ENCODE data around the gene CDON.
A peak's percentile ranks its signal among the peaks of the same experiment; 100 is the strongest.

The CDON gene

DNA sequence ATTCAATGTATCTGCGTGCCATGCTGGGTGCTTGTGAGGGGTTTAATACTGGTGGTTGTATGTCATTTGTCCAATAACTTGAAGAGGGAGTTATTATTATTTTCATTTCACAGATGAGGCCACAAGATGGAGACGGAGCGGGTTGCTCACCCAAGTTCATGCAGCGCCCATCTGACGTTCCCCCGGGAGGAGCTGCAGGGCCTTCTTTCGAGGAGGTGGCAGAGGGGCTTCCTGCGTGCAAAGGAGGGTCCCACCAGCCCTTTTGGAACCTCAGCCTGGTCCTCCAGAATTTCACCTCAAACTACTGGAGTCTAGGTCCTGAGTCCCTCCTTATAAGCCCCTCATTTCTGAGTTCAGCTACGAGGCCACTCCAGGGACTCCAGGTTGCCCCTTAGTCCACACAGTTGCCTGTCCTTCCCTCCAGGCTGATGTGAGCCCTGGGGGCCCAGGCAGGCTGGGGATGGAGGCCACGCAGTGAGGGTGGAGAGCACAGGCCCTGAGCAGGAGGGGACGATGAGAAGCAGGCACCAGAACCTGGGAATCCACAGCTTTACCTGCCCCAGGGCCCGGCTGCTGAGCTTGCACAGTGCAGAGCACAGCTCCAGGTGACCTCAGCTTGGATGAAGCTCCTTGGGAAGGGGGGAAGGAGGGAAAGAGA is 119.8 kb downstream of the CDON start:
- no peak for DNase-seq

DNA sequence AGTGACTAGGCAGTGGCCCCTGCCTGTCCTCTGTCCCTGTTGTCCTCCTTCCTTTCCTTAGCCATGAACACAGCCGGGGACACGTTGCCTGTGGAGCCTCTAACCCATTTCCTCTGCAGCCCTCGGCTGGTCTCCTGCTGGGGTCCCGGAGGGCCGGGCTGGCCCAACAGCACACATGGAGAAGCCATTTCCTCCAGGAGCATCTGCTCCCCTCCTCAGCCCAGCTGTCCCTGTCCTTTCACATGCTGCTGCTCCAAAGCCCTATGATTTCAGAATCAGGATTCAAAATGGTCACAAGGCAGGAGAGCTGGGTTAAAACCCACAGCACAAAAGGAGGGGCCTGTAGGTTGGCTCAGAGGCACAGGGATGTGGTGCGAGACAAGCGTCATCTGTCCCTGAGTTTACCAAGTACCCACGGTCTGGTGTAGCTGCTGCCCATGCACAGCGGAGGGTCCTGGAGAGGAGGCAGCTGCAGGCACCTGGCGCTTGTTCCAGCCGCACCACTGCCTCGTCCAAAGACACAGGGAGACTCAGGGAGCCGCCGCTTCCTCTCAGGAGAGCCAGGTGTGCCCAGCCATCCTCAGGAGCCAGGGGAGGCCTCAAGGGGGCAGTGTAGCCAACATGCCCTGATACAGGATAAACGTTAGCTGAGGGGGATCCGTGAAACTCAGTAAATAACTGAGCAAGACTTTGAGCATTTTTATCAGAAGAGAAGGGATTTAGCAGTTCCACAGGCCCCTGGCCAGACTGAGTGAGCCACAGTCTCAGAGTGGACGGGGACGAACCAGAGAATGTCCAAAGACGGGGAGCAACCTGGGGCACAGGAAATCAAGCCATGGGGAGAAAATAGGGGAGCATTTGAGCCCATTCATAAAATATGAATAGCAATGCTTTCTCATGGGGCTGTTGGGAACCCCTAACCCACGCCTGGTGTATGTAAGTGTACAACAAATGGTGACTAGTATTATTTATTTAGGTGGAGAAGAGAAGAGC is 120.8 kb downstream of the CDON start:
- DNase-seq = no peak

DNA sequence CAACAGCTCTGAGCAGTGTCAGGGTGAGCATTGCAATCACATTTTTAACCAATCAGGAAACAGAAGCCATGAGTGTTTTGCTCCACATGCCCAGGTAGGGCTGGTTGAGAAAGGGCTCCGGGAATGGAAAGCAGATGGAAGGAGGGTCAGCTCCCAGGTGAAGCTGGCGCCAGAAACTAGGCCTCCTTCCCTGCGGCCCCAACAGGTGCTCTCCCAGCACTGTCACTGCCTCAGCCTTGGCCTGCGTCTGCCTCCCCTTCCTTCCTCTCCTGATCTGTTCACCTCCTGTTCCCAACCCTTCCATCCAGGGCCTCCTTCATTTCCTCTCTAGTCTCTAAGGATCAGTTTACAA is 121.4 kb downstream of the CDON start:
- DNase-seq = no peak

DNA sequence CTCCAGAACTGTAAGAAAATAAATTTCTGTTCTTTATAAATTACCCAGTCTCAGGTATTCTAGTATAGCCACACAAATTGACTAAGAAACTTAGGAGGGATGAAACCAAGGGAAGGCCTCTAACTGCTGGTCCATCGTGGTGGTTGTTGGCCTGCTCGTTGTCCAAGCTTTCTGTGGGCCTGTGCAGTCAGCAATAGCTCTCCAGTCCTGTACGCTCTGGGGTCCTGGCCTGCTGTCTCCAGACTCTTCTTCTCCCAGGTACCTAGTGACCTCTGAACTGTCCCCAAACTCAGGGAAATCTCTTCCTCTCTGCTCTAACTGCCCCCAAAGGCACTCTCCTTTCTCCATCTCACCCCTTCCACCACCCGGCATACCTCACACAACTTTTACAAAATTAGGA is 122.5 kb downstream of the CDON start:
- DNase-seq = no peak

DNA sequence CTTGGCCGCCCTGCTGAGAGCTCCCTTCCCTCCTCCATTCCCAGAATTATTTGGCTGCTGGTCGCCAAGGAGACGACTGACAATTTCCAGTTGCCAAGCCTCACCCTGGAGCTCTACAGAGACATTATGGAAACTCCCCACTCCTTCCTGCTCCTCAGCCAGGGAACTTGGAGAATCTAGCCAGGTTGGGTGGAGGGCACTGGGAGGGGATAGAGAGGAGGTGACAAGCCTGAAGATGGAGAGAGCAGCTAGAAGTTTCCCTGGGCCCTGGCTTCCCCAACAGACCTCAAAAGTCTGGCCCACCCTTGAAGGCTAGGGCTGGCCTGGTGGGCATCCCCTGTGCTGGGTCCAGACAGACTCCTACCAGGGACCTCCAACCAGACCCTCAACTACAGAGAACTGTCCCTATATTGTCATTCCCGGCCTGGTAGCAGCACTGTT is 123.6 kb downstream of the CDON start:
- DNase-seq = no peak

DNA sequence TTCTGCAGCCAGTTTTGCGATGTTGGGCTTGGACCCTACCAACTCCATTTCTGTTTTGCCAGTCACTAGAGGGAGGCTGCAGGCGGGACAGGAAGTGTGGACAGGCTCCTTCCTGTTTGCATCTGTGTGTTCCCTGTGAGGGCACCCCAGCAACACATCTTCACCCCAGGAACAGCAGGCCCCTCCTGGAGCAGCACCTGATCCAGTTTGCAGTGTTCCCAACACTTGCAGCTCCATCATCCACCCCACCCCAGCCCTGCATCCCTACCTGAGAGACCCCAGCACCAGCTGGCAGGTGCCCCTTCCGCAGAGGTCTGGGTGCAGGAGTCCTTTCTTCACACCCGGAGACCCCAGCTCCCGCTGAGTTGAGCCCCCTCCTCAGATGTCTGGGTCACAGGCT is 124.2 kb downstream of the CDON start:
- no peak for DNase-seq

DNA sequence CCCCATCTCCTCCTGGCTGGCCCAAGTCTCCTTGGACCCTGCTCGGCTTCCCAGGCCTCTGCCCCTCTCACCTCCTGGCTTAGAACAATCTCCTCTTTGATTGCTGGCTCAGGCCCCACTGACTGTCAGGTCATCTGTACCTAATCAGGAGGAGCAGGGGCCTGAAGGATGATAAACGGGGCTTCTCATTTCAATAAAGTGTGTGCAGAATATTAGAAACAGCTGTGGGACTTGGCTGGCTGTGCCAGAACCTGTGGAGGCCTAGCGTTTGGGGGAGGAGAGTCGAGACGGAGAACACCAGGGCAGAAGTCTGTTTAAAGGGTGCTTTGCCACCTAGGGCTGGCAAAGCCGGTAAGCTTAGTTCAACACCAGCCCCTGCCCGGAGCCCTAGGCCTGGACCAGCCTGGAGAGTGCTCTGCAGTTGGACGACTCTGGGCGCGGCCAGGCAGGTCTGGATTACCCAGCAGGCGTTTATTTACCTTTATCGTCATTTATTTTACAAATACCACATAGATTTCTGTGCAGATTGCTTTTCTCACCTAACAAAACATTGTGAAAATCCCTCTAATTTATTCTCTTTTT is 127.0 kb downstream of the CDON start:
- DNase-seq = no peak

DNA sequence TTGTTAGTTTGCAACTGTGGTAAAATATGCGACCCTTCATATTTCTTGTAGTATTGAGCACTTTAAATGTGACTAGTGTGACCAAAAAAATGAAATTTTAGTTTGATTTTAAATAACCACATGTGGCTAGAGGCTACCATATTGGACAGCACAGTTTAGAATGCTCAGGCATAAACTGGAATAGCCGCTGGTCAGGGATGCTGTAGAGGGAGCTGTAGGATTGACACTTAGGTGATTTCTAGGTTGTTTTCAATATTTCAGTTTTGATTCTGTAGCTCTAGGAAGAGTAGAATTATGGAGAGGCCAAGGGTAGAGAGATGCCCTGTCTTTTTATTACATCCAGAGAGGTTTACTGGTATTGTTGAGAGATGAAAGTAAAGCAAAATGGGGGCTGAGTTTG is 127.6 kb downstream of the CDON start:
- no peak for DNase-seq

DNA sequence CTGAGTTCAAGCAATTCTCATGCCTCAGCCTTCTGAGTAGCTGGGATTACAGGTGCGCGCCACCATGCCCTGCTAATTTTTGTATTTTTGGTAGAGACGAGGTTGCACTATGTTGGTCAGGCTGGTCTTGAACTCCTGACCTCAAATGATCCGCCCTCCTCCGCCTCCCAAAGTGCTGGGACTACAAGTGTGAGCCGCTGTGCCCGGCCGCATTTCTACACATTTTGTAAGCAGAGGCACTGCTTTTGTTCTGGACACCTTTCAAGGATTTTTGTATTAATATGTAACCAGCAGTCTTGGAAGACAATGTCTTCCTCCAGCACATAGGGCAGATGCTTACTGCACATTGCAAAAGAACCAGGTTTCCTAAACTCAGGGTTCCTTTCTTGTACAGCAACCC is 128.2 kb downstream of the CDON start:
- DNase-seq = no peak

DNA sequence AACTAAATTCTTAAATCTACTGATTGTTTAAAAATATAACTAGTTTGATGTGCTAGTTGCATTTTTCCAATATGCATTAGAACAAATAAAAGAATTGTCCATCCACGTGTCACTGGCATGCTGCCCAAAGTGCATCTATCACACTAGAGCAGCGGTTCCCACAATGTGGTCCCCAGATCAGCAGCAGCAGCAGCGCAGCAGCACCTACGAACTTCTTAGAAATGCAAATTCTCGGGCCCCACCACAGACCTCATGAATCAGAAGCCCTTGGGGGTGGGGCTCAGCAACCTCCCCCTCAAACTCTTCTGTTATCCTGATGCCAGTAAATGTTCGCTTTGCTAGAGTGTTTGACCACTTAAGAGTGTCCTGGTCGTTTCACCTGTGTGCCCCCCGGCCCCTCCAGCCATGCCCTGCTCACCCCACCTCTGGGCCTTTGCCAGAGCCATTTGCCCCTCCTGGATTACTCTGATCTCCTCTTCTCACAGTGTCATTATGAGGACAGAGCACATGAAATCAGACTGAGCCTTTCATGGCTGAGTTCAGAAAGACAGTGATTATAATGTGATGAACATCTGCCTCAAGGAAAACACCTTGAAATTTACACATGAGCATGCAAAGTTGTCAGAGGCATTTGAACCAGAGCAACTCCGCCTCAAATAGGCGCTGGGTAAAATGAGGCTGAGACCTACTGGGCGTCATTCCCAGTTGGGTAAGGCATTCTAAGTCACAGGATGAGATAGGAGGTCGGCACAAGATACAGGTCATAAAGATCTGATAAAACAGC is 129.4 kb downstream of the CDON start:
- DNase-seq = no peak

DNA sequence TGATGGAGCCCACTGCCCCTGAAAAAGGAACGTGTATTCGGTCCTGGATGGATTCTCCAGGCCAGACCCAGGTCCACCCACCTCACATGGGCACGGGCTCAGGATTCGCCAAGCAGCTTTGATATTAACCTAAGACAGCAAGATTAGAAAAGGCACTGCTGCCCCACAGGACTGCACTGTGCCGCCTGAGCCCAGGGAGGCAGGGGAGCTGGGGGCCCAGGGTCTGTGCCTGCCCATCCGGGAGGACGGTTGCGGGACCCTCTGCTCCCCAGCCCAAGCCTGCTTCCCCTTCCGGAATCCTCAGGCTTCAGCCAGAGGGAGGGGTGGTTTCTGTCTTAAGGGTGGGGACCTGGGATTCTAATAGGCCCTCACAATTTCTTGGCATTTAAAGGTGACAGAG is 130.4 kb downstream of the CDON start:
- no peak for DNase-seq

DNA sequence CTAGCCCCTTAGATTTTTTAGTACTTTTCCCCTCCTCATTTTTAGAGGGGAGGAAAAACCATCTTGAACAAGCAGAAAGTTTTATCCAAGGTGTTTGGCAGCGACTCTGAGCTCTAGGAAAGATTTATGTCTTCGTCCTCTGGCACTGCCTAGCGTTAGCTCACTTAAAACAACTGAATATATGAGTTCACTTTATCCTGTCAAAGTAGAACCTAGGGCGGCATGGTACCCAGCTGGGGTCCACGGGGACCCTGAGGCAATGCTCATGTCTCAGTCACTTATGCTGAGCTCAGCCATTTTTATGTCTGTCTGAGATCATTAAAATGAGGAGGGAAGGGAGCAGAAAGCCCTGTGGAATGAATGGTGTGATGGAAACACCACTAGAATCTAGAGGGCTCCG is 131.0 kb downstream of the CDON start:
- no peak for DNase-seq

DNA sequence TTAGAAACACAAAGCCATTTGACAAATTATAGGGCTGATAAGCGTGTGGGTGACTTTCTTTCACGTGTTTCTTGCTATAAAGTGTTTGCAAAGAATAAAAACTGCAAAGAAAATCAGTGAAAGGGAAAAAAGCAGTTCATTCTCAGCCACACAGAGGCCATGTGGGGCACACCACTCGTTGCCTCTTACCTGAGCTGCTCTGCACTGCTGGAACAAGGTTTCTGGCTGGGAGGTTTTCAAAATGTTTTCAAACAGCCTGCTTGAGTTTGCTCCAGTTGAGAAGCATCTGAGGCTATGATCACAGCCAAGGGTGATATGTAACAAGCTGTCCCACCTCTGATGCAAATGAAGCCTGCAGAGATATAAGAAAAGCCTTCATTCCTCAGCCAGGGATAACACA is 131.6 kb downstream of the CDON start:
- no peak for DNase-seq

DNA sequence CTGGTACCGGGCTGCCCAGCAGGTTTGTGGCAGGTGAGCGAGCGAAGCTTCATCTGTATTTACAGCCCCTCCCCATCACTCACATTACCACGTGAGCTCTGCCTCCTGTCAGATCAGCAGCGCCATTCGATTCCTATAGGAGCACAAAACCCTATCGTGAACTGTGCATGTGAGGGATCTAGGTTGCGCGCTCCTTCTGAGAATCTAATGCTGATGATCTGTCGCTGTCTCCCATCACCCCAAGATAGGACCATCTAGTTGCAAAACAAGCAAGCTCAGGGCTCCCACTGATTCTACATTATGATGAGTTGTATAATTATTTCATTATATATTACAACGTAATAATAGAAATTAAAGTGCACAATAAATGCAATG is 132.6 kb downstream of the CDON start:
- DNase-seq = no peak

DNA sequence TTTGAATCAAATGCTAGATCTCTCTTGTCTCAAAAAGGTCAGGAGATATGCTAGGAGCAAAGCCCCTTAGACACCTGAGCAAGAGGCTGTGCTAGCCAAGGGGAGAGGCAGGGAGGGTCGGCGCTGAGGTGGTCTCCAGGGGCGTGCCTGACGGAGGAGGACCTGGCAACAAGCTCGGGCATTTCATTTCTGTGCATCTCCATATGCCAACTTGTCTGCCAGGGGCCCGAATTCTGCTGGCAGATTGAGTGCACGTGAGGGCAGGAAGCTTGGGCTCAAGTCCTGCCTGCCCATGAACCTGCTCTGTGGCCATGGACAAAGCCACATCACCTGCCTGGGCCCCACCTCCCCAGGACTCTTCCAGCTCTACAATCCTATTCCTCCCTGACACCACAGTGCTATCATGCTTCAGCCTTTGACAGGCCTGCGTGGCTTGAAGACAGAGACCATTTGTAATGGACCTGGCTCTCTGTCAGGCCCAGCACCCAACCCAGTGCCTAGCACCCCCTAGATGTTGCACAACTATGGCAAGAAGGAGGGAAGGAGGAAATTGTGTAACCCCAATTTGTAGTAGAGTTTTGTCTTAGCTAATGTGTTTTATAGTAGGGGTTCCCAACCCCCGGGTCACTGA is 133.1 kb downstream of the CDON start:
- no peak for DNase-seq

DNA sequence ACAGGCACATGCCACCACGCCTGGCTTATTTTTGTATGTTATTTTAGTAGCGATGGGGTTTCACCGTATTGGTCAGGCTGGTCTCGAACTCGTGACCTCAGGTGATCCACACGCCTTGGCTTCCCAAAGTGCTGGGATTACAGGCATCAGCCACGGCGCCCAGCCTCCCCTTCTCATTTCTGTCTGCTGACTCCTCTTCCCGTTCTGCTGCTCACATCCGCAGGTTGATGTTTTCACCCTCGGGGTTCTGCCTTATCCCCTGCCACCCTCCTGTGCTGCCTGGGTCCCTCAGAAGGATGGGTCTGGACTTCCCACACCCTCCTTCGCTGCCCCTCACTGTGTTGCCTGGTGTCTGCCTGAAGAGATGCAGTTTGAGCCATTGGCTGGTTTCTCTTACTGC is 136.0 kb downstream of the CDON start:
- DNase-seq = no peak

DNA sequence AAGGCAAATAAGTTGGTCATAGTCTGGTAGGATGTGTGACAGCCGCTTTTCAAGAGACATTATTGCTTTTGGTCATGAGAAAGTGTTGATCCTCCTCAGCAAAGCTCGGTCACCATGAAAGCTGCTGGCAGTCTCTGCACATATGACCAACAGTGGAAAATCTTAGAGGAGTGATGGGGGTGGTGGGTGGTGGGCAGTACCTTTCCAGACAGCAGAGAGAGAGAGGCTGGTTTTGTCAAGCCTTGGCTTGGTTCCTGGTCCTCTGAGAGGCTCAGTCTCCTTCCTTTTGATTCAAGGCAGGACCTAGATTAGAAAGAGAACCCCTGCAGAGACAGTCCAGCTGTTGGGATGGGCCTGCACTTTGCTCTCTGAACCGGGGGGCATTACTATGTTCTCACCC is 136.9 kb downstream of the CDON start:
- no peak for DNase-seq

DNA sequence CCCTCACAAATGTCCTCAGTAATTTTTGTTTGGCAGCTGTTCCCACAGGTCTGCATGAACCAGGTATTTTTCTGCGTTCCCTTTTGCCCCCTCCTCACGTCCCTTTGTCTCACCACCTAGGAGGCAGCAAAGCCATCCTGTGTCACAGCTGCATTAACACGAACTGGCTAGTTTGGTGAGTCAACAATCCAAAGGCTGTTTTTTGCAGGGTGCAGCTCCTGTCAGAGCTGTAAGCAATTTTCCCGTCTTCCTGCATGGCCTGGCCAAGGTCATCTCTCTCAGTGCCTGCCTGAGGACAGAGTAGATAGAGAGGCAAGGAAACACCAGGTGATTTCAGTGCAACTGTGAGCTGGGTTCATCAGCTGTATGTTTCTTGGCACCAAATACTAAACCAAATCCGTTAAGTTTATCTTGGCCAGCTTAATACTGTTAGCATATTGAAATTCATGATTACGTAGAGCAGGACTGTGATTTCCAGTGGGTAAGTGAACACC is 137.4 kb downstream of the CDON start:
- DNase-seq = no peak

DNA sequence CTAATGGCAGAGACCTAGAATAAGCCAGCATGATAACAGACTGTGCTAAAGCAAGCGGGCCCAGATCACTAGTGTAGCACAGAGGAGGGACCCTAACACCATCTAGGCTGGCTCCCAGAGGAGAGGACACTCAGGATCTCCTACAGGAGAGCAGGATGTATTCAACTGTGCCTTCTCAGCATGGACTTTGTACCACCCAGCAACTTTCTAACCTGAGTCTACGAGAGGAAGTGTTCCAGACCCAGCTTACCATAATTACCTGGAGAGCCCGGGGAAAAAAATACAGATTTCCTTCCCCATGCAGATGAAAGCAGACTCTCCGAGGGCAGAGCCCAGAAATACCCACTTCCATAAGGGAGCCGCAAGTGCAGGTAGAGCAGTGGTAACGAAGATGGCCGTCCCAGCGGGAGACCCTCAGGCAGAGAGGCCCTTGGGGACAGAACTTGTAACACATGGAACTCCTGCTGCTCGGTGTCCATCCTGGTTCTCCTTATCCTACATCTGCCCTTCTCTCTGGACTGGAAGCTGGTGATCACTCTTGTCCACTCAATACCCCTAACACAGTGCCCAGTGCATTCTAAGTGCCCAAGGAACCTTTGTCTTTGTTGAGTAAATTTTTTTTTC is 138.2 kb downstream of the CDON start:
- no peak for DNase-seq

DNA sequence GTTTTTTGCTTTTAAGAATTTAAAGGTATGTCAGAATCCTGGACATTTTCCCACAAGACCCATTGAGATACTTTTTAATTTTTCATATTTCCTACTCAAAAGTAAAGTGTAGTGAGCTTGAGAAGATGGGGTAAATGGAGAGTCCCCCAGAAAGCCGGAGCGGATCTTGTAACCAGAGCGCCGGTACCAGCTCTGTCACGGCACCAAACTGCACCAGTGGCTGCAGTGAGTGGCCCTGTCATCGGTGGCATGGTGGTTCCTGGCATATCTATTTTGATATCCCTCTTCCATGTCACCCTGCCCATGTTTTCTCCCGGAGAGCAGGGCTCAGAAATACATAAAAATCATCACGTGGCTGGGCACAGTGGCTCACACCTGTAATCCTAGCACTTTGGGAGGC is 139.0 kb downstream of the CDON start:
- no peak for DNase-seq

DNA sequence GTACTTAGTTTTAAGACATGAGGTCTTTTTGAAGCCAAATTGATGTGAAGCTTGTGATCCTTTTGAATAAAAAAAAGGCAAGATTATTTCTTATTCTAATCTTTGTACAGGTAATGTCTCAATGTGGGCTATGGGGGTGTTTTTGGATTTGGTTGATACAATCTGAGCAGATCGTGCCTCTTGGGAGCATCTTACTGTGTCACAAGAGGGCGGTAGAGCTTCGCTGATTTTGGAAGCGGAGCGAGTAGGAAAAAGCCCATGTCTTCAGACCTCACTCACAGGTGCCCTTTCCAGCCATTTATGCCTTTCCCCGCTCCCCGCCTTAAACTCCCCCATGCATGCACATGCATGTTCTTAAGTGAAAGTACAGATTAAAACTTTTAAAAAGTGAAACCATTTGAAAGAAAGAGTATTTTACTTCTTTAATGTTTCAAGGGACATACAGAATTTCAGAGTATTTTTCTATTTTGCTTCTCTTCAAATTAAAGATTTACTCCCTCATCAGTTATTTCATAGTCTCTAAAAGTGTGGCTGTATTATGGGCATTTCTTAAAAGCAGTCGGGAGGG is 139.6 kb downstream of the CDON start:
- DNase-seq = peak; percentile 37

DNA sequence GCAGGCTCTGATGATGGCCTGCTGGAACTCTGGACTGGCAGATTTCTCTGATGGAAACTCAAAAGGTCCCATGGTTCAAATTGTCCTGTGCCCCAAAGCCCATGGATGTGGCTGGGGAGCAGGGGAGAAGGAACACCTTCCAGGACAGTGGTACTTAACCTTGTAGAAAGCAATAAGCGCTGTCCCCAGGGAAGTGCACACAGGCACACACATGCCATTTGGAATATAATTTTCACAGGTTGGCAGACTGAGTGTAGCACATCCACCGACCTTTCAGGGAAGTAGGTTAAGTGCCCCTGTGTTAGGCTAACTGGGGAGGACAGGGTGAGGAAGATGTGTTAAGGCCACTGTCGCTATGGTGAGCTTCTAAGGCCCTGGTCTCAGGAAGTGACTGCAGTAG is 140.5 kb downstream of the CDON start:
- no peak for DNase-seq

Measured in activated gamma-delta T cell treated with Interleukin-2 at 50 U/mL for 16 hours (primary cell).